SHP77 treated with DMSO at 0.1 percent for 48 hours (cell line): Measurements from ENCODE around the gene TUBA1C.
"Not testable (repeated sequence)": the region's sequence is repeated elsewhere in the genome, so short reads cannot be mapped to it uniquely, and the experiment has no call there.

ENCODE experiments used
- DNase-seq: peaks from one replicate; lab custom pipeline; 2025; lab: John Stamatoyannopoulos, UW

TUBA1C gene

DNA sequence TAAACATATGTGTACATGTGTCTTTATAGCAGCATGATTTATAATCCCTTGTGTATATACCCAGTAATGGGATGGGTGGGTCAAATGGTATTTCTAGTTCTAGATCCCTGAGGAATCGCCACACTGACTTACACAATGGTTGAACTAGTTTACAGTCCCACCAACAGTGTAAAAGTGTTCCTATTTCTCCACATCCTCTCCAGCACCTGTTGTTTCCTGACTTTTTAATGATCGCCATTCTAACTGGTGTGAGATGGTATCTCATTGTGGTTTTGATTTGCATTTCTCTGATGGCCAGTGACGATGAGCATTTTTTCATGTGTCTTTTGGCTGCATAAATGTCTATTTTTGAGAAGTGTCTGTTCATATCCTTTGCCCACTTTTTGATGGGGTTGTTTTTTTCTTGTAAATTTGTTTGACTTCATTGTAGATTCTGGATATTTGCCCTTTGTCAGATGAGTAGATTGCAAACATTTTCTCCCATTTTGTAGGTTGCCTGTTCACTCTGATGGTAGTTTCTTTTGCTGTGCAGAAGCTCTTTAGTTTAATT, 45.6 kb downstream of the TUBA1C start:
- not testable (repeated sequence) for DNase-seq

DNA sequence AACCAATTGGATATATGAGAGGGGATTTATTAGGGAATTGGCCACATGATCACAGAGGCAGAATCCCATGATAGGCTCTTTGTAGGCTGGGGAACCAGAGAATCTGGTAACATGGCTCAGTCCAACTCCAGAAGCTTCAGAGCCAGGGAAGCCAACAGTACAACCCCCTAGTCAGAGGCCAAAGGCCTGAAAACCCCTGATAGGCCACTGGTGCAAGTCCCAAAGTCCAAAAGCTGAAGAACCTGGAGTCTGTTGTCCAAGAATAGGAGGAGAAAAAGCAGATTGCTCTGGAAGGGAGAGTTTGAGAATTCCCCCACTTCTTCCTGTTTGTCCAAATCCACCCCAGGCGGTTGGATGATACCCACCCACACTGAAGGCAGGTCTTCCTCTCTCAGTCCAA, 49.9 kb downstream of the TUBA1C start:
- DNase-seq = no peak

DNA sequence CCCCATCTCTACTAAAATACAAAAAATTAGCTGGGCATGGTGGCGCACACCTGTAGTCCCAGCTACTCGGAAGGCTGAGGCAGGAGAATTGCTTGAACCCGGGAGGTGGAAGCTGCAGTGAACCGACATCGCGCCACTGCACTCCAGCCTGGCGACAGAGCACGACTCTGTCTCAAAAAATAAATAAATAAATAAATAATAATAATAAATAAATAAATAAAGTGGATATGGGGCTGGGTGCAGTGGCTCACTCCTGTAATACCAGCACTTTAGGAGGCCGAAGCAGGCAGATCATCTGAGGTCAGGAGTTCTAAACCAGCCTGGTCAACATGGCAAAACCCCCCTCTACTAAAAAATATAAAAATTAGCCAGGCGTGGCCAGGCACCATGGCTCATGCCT, 52.2 kb downstream of the TUBA1C start:
- DNase-seq = not testable (repeated sequence)

DNA sequence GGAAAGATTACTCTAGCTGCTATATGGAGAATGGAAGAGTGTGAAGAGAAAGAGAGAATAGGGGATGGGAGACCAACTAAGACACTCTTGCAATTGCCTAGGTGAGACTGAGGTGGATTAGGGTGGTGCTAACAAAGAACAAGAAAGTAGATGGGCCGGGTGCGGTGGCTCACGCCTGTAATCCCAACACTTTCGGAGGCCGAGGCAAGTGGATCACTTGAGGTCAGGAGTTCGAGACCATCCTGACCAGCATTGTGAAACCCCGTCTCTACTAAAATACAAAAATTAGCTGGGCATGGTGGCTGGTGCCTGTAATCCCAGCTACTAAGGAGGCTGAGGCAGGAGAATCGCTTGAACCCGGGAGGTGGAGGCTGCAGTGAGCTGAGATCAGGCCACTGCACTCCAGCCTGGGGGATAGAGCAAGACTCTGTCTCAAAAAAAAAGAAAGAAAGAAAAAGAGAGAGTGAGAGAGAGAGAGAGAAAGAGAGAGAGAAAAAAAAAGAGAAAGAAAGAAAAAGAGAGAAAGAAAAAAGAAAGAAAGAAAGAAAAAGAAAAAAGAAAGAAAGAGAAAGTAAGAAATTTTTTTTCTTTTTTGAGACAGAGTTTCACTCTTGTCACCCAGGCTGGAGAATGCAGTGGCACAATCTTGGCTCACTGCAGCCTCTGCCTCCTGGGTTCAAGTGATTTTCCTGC, 55.7 kb downstream of the TUBA1C start:
- not testable (repeated sequence) for DNase-seq

DNA sequence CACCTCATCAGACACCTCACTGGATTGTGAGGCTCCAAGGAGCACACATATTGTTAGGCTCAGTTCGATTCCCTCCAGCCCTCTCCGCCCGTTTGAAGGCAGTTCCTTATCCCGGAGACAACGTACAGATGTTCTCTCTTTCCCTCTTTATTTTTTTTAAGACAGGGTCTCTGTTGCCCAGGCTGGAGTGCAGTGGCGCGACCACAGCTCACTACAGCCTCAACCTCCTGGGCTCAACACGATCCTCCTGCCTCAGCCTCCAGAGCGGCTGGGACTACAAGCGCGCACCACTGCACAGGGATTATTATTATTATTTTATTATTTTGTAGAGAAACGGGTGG, 57.5 kb downstream of the TUBA1C start:
- no peak for DNase-seq

DNA sequence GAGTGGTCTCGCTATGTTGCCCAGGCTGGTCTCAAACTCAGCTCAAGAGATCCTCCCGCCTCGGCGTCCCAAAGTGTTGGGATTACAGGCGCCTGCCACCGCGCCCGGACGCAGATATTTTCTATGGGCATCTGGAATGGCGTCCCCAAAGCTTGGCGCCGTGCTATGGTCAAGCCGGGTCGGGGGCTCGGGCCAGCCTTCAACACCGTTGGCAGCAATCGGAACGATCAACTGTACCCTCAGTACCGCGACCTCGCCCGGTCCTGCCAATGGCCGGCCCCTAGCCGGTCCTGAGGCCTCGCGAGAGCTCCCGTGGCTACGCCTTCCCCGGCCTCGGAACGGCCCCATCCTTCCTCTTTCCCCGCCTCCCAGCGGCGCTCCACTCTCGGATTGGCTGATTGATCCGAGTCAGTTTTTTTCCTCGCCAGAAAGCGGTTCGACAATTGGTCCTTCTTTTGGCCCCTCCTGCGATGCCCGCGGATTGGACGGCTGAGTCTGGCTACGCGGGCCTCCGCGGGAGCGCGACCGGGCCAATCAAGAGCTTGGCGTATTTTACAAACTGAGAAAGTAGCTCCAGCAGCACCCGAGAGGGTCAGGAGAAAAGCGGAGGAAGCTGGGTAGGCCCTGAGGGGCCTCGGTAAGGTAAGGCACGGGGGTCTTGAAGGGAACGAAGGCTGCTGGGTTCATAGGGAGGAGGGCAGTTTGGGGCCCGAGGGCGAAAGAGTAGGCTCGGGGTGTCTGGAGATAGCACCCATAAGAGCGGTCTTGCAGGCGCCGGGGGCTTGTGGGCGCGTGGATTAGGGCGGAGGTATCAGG, 58.0 kb downstream of the TUBA1C start, which contains the start of gene TROAP:
Gene TROAP, plus strand, starts transcription at position 548 of the 816 bp plus-strand sequence. CDS start 354 bp downstream, outside the sequence.
- DNase-seq = peak; percentile 96

DNA sequence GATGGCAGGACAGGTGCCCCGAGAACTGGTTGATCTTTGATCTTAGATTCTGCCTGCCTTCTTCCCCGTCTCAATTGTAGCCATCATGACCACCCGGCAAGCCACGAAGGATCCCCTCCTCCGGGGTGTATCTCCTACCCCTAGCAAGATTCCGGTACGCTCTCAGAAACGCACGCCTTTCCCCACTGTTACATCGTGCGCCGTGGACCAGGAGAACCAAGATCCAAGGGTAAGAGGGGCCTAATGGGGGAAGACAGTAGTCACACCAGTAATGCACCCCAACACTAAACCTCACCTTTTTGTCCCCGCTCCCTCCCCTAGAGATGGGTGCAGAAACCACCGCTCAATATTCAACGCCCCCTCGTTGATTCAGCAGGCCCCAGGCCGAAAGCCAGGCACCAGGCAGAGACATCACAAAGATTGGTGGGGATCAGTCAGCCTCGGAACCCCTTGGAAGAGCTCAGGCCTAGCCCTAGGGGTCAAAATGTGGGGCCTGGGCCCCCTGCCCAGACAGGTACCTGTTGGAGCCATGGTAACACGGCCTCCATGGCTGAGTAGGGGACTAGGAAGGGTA, 58.7 kb downstream of the TUBA1C start:
- no peak for DNase-seq
